Measurements from ENCODE around the gene CDC42EP5.

Gene CDC42EP5

DNA sequence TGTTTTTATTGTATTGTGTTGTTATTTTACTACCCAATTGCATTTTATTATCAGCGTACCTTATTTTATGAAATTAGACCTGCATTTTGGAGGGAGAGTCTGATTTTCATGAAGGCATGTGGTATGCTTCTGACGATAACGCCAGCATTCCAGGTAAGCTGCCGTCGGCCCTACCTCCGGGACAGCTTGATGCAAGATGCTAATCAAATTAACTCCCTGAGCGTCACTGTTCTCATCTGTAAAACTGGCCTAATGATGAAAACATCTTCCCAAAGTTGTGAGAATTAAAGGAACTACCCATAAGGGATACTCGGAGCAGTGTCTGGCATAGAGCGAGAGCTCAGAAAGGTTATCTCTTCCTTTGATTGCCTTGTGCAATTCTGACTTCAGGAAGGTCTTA, 16.7 kb upstream of the CDC42EP5 start:
- no peak for DNase-seq
- H3K9me3 ChIP-seq (ENCODE audit: control insufficient read depth, low read length): no peaks in the 10 kb centered on the region
- H3K4me3 ChIP-seq (ENCODE audit: insufficient read depth, low read depth, low read length, poor library complexity, severe bottlenecking): no peak overlapping the region
- no peaks in the 10 kb centered on the region for H3K36me3 ChIP-seq (ENCODE audit: control insufficient read depth, insufficient read depth, low read length)
- H3K4me1 ChIP-seq (ENCODE audit: control insufficient read depth, insufficient read depth, low read length, poor library complexity, severe bottlenecking): no peaks in the 10 kb centered on the region
- H3K27ac ChIP-seq (ENCODE audit: insufficient read depth, low read length, poor library complexity, severe bottlenecking): no peak overlapping the region
- peaks cover 3% of the 10 kb centered on the region for H3K27me3 ChIP-seq (replicated peaks; ENCODE audit: control insufficient read depth, insufficient read depth, low read length, poor library complexity, severe bottlenecking)

DNA sequence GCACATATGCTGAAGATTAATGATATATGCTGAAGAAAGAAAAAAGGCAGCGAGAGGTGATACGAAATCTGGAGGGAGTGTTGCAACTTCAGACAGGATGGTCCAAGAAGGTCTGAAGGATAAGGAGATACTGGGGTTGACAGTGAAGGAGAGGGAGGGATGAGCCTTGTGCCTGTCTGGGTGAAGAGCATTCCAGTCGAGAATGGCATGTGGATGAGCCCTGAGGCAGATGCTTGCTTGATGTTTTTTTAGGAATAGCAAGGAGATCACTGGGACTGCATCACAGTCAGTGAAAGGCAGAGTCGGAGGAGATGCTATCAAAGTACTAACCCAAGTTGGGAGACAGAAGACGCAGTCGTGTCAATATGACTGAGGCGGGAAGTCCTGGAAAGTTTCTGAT, 16.2 kb upstream of the CDC42EP5 start:
- Histone ChIP-seq H3K27me3 (replicated peaks; ENCODE audit: control insufficient read depth, insufficient read depth, low read length, poor library complexity, severe bottlenecking) (peaks cover 3% of the 10 kb centered on the region), H3K27ac (ENCODE audit: insufficient read depth, low read length, poor library complexity, severe bottlenecking) (no peak overlapping the region), H3K4me3 (ENCODE audit: insufficient read depth, low read depth, low read length, poor library complexity, severe bottlenecking) (no peak overlapping the region), H3K4me1 (ENCODE audit: control insufficient read depth, insufficient read depth, low read length, poor library complexity, severe bottlenecking) (no peaks in the 10 kb centered on the region), H3K36me3 (ENCODE audit: control insufficient read depth, insufficient read depth, low read length) (no peaks in the 10 kb centered on the region), H3K9me3 (ENCODE audit: control insufficient read depth, low read length) (no peaks in the 10 kb centered on the region)
- no peak for DNase-seq

DNA sequence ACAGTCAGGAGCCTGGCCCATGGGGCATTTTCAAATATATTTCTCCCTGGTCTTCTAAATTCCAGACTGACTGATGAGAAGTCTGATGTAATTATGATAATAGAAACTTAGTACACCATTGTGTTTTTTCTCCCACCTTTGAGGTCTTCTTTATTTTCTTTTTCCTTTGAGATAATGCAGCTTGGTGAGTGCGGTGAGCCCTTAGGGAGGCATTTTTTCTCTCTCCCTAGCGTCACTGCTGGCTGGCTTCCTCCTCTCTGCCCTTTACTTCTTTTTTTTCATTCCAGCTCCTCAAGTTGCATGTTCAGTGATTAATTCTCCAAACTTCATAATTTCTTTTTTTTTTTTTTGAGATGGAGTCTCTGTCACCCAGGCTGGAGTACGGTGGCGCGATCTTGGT, 12.8 kb upstream of the CDC42EP5 start:
- no peaks in the 10 kb centered on the region for H3K9me3 ChIP-seq (ENCODE audit: control insufficient read depth, low read length)
- H3K27me3 ChIP-seq (replicated peaks; ENCODE audit: control insufficient read depth, insufficient read depth, low read length, poor library complexity, severe bottlenecking): no peaks in the 10 kb centered on the region
- no peaks in the 10 kb centered on the region for H3K36me3 ChIP-seq (ENCODE audit: control insufficient read depth, insufficient read depth, low read length)
- no peak overlapping the region for H3K27ac ChIP-seq (ENCODE audit: insufficient read depth, low read length, poor library complexity, severe bottlenecking)
- H3K4me1 ChIP-seq (ENCODE audit: control insufficient read depth, insufficient read depth, low read length, poor library complexity, severe bottlenecking): no peaks in the 10 kb centered on the region
- no peak overlapping the region for H3K4me3 ChIP-seq (ENCODE audit: insufficient read depth, low read depth, low read length, poor library complexity, severe bottlenecking)
- no peak for DNase-seq

DNA sequence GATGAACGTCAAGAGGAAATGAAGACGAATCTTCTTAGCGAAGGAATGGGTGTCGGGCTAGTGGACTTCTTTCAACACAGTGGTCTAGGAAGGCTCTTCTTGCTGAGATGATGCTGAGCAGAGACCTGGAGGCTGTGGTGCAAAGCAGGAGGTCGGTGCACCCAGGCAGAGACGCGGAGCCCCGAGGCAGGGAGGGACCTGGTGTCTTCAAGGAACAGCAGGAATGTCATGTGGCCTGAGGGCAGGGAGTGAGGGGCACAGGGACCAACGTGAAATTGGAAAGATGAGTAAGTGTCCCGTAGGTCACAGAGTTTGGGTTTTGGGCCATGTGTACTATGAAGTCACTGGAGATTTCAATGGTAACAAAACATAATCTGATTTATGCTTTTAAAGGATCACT, 11.4 kb upstream of the CDC42EP5 start:
- Histone ChIP-seq H3K4me3 (ENCODE audit: insufficient read depth, low read depth, low read length, poor library complexity, severe bottlenecking) (no peak overlapping the region), H3K4me1 (ENCODE audit: control insufficient read depth, insufficient read depth, low read length, poor library complexity, severe bottlenecking) (no peaks in the 10 kb centered on the region), H3K27ac (ENCODE audit: insufficient read depth, low read length, poor library complexity, severe bottlenecking) (no peak overlapping the region), H3K36me3 (ENCODE audit: control insufficient read depth, insufficient read depth, low read length) (no peaks in the 10 kb centered on the region), H3K9me3 (ENCODE audit: control insufficient read depth, low read length) (no peaks in the 10 kb centered on the region), H3K27me3 (replicated peaks; ENCODE audit: control insufficient read depth, insufficient read depth, low read length, poor library complexity, severe bottlenecking) (no peaks in the 10 kb centered on the region)
- DNase-seq: no peak

DNA sequence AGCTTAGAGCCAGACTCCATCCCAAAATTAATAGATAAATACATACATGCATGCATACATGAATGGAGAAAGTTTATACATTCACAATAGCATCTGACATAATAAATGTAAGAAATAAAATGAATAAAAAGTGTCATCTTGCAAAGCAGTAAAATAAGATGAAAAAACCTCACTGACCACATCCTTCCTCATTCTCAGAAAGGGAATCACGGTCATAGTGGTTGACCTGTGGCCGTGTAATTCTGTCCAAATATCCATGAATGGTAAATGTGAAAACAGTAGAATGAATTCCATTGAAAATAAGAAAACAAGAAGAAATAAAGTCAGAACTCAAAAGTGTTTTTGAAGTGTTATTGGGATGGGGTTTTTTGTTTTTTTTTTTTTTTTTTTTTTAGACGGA, 9.8 kb upstream of the CDC42EP5 start:
- H3K27me3 ChIP-seq (replicated peaks; ENCODE audit: control insufficient read depth, insufficient read depth, low read length, poor library complexity, severe bottlenecking): no peaks in the 10 kb centered on the region
- H3K9me3 ChIP-seq (ENCODE audit: control insufficient read depth, low read length): no peaks in the 10 kb centered on the region
- H3K4me1 ChIP-seq (ENCODE audit: control insufficient read depth, insufficient read depth, low read length, poor library complexity, severe bottlenecking): no peaks in the 10 kb centered on the region
- no peak for DNase-seq
- no peaks in the 10 kb centered on the region for H3K36me3 ChIP-seq (ENCODE audit: control insufficient read depth, insufficient read depth, low read length)
- no peak overlapping the region for H3K4me3 ChIP-seq (ENCODE audit: insufficient read depth, low read depth, low read length, poor library complexity, severe bottlenecking)
- H3K27ac ChIP-seq (ENCODE audit: insufficient read depth, low read length, poor library complexity, severe bottlenecking): no peak overlapping the region

DNA sequence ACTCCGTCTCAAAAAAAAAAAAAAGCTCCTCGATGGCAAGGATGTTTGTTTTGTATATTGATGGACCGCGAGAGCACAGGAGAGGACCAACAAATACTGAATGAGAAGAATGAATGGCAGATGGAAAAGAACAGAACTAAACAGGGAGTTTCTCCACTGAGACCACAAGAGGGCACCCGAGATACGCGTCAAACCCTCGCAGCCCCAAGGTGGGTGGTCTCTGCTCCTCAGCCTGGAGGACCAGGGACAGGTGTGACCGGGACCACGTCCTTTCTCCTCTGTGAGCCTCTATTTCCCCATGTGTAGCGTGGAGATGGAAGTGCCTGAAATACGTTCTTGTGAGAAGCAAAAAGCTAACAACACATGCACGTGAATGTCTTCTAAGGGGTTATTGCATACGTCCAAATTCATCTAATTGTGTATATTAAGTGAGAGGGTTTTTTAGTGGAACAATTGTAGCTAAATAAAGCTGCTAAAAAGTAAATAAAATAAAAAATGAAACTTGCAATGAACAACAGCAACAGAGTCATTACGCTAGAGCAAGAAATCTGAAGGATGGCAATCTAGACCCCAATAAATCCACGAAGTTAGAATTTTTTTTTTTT, 8.3 kb upstream of the CDC42EP5 start:
- DNase-seq: no peak
- Histone ChIP-seq H3K27ac (ENCODE audit: insufficient read depth, low read length, poor library complexity, severe bottlenecking) (no peak overlapping the region), H3K9me3 (ENCODE audit: control insufficient read depth, low read length) (no peaks in the 10 kb centered on the region), H3K4me3 (ENCODE audit: insufficient read depth, low read depth, low read length, poor library complexity, severe bottlenecking) (no peak overlapping the region), H3K4me1 (ENCODE audit: control insufficient read depth, insufficient read depth, low read length, poor library complexity, severe bottlenecking) (no peaks in the 10 kb centered on the region), H3K36me3 (ENCODE audit: control insufficient read depth, insufficient read depth, low read length) (no peaks in the 10 kb centered on the region), H3K27me3 (replicated peaks; ENCODE audit: control insufficient read depth, insufficient read depth, low read length, poor library complexity, severe bottlenecking) (no peaks in the 10 kb centered on the region)

DNA sequence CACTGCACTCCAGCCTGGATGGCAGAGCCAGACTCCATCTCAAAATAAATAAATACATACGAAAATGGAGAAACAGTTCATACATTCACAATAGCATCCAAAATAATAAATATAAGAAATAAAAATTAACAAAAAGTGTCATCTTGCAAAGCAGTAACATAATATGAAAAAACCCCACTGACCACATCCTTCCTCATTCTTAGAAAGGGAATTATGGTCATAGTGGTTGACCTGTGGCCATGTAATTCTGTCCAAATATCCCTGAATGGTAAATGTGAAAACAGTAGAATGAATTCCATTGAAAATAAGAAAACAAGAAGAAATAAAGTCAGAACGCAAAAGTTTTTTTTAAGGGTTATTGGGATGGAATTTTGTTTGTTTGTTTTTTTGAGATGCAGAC, 7.0 kb upstream of the CDC42EP5 start:
- H3K4me3 ChIP-seq (ENCODE audit: insufficient read depth, low read depth, low read length, poor library complexity, severe bottlenecking): no peak overlapping the region
- no peaks in the 10 kb centered on the region for H3K4me1 ChIP-seq (ENCODE audit: control insufficient read depth, insufficient read depth, low read length, poor library complexity, severe bottlenecking)
- no peaks in the 10 kb centered on the region for H3K36me3 ChIP-seq (ENCODE audit: control insufficient read depth, insufficient read depth, low read length)
- no peaks in the 10 kb centered on the region for H3K27me3 ChIP-seq (replicated peaks; ENCODE audit: control insufficient read depth, insufficient read depth, low read length, poor library complexity, severe bottlenecking)
- H3K9me3 ChIP-seq (ENCODE audit: control insufficient read depth, low read length): no peaks in the 10 kb centered on the region
- no peak for DNase-seq
- no peak overlapping the region for H3K27ac ChIP-seq (ENCODE audit: insufficient read depth, low read length, poor library complexity, severe bottlenecking)

DNA sequence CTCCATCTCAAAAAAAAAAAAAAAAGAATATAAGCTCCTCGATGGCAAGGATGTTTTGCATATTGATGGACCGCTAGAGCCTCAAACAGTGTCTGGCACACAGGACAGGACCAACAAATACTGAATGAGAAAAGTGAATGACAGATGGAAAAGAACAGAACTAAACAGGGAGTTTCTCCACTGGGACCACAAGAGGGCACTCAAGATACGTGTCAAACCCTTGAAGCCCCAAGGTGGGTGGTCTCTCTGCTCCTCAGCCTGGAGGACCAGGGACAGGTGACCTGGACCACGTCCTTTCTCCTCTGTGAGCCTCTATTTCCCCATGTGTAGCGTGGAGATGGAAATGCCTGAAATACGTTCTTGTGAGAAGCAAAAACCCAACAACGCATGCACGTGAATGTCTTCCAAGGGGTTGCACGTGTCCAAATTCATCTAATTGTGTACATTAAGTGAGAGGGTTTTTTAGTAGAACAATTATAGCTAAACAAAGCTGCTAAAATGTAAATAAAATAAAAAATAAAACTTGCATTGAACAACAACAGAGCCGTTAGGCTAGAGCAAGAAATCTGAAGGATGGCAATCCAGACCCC, 5.7 kb upstream of the CDC42EP5 start:
- no peak overlapping the region for H3K4me3 ChIP-seq (ENCODE audit: insufficient read depth, low read depth, low read length, poor library complexity, severe bottlenecking)
- H3K4me1 ChIP-seq (ENCODE audit: control insufficient read depth, insufficient read depth, low read length, poor library complexity, severe bottlenecking): no peaks in the 10 kb centered on the region
- no peaks in the 10 kb centered on the region for H3K27me3 ChIP-seq (replicated peaks; ENCODE audit: control insufficient read depth, insufficient read depth, low read length, poor library complexity, severe bottlenecking)
- no peak overlapping the region for H3K27ac ChIP-seq (ENCODE audit: insufficient read depth, low read length, poor library complexity, severe bottlenecking)
- H3K9me3 ChIP-seq (ENCODE audit: control insufficient read depth, low read length): no peaks in the 10 kb centered on the region
- H3K36me3 ChIP-seq (ENCODE audit: control insufficient read depth, insufficient read depth, low read length): no peaks in the 10 kb centered on the region
- DNase-seq: no peak

DNA sequence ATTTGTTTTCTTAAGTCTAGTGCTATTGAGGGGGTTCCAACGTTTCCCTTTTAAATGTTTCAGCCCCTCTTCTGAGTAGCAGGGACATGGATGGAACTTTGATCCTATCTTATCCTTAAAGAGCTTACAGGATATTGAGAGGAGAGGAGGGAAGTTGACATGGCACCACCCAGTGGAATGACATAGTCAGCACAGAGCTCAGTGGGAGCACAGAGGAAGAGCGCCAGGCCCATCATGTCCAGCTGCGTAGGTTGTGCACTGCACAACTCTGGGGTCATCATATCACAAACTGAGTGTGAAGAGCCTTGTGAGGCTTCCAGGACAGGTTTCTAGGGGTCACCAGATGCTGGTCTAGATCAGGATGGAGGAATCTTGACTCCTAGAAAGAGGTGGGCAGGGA, 4.6 kb upstream of the CDC42EP5 start:
- Histone ChIP-seq H3K4me1 (ENCODE audit: control insufficient read depth, insufficient read depth, low read length, poor library complexity, severe bottlenecking) (peaks cover 2% of the 10 kb centered on the region), H3K9me3 (ENCODE audit: control insufficient read depth, low read length) (no peaks in the 10 kb centered on the region), H3K4me3 (ENCODE audit: insufficient read depth, low read depth, low read length, poor library complexity, severe bottlenecking) (no peak overlapping the region), H3K27ac (ENCODE audit: insufficient read depth, low read length, poor library complexity, severe bottlenecking) (no peak overlapping the region), H3K27me3 (replicated peaks; ENCODE audit: control insufficient read depth, insufficient read depth, low read length, poor library complexity, severe bottlenecking) (no peaks in the 10 kb centered on the region), H3K36me3 (ENCODE audit: control insufficient read depth, insufficient read depth, low read length) (no peaks in the 10 kb centered on the region)
- no peak for DNase-seq

DNA sequence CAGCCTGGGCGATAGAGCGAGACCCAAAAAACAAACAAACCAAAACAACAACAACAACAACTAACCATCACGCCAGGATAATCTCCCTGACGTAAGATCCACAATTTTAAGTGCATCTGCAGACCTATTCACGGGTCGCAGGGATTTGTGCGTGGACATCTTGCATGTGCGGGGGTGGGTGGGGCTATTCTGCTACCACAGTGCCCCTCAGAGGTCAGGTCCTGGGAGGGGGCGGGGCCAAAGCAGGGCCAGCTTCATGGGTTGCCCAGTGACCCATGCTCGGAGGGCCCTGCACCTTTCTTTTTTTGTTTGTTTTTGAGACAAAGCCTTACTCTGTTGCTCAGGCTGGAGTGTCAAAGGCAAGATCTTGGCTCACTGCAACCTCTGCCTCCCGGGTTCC, 2.6 kb upstream of the CDC42EP5 start:
- Histone ChIP-seq H3K27ac (ENCODE audit: insufficient read depth, low read length, poor library complexity, severe bottlenecking) (no peak overlapping the region), H3K9me3 (ENCODE audit: control insufficient read depth, low read length) (no peaks in the 10 kb centered on the region), H3K36me3 (ENCODE audit: control insufficient read depth, insufficient read depth, low read length) (no peaks in the 10 kb centered on the region), H3K27me3 (replicated peaks; ENCODE audit: control insufficient read depth, insufficient read depth, low read length, poor library complexity, severe bottlenecking) (peaks cover 11% of the 10 kb centered on the region), H3K4me3 (ENCODE audit: insufficient read depth, low read depth, low read length, poor library complexity, severe bottlenecking) (no peak overlapping the region), H3K4me1 (ENCODE audit: control insufficient read depth, insufficient read depth, low read length, poor library complexity, severe bottlenecking) (peaks cover 10% of the 10 kb centered on the region)
- DNase-seq: no peak
